ENCODE results near the gene KDM2A. TPM values are rescaled to one million over a fixed set of nuclear protein-coding genes. Genes with fewer than 3 reads are reported as not detected.

The KDM2A gene
- total and polyA plus RNA-seq, 2 of the 13 experiments (the other 11 are each of a cell fraction or from before 2014, with no cell fraction given), result 31.3 to 31.4 TPM

- TF ChIP-seq USF2 (IDR thresholded peaks at IDR 0.05; ENCODE audit: low read depth, low read length), result no peak
- TF ChIP-seq USF2 (CRISPR knock-in tag; IDR thresholded peaks at IDR 0.05; ENCODE audit: borderline replicate concordance), result no peak
- no peak; the same call in 1 of the 2 replicates for TF ChIP-seq ZNF558 (CRISPR knock-in tag; IDR thresholded peaks at IDR 0.05; ENCODE audit: borderline replicate concordance)
- TF ChIP-seq HNF1B (CRISPR knock-in tag; IDR thresholded peaks at IDR 0.05), result 0 out of 2 replicates have a peak, but pooled peaks have one; percentile 21
- TF ChIP-seq STAT6 (CRISPR knock-in tag; IDR thresholded peaks at IDR 0.05; ENCODE audit: borderline replicate concordance), result no peak
- TF ChIP-seq ZNF839 (CRISPR knock-in tag; IDR thresholded peaks at IDR 0.05; ENCODE audit: borderline replicate concordance), result 0 out of 2 replicates have a peak, but pooled peaks have one; percentile 17
- peak; percentile 6 for TF ChIP-seq ZNF18 (CRISPR knock-in tag; IDR thresholded peaks at IDR 0.05; ENCODE audit: insufficient replicate concordance)
- no peak for TF ChIP-seq CENPX (CRISPR knock-in tag; IDR thresholded peaks at IDR 0.05)
- no peak for TF ChIP-seq ZZZ3 (CRISPR knock-in tag; IDR thresholded peaks at IDR 0.05; ENCODE audit: borderline replicate concordance)
- no peak for TF ChIP-seq ZNF329 (CRISPR knock-in tag; IDR thresholded peaks at IDR 0.05; ENCODE audit: low read depth)
- TF ChIP-seq STAT5B (CRISPR knock-in tag; IDR thresholded peaks at IDR 0.05), result 0 out of 2 replicates have a peak, but pooled peaks have one; percentile 43
- TF ChIP-seq NRL (CRISPR knock-in tag; IDR thresholded peaks at IDR 0.05; ENCODE audit: borderline replicate concordance), result peak; percentile 34; the same call in 1 of the 2 replicates
- no peak for TF ChIP-seq TFE3 (CRISPR knock-in tag; IDR thresholded peaks at IDR 0.05)
- TF ChIP-seq ZNF354B (CRISPR knock-in tag; IDR thresholded peaks at IDR 0.05), result no peak
- TF ChIP-seq GTF3A (CRISPR knock-in tag; conservative IDR thresholded peaks at IDR 0.05), result no peak
- no peak for TF ChIP-seq SCMH1 (CRISPR knock-in tag; IDR thresholded peaks at IDR 0.05; ENCODE audit: borderline replicate concordance)
- TF ChIP-seq, protein P1, sequence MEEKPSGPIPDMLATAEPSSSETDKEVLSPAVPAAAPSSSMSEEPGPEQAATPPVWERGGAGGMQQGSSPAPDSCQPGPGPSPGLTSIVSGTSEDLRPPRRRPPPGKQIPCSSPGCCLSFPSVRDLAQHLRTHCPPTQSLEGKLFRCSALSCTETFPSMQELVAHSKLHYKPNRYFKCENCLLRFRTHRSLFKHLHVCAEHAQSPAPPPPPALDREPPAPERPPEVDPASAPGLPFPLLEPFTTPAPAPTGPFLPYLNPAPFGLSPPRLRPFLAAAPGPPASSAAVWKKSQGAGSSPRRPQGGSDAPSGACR (CRISPR knock-in tag; IDR thresholded peaks at IDR 0.05), result peak; percentile 35; the same call in 1 of the 2 replicates
Observed at GRCh38 chr11:67303132-67303834, 184.2 kb downstream of the KDM2A start, which contains the start of gene SSH3 (continued).
